ENCODE data around the gene TGFBRAP1. TPM values are rescaled to one million over a fixed set of nuclear protein-coding genes. Genes with fewer than 3 reads are reported as not detected.

Gene TGFBRAP1
- total RNA-seq, 6 experiments from 2014 or later = 5.7 to 11.2 (median 7.1) TPM

DNA sequence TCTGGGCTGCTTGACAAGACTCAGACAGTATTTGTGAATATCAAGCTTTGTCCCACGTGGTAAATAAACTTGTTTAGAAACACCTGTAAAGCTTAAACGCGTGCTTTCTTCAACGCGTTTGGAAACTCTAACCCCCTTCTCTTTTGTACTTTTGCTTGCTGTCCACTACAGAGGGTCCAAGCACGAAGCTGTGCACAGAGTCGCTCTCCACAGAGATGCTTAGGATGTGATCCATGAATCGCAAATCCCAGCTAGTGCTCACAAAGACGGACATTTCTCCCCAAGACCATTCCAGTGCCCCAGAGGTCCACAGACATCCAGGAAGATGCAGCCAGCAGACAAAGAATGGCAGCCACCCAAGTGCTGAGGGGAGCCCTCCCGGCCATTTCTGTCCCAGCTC is 88.1 kb downstream of the TGFBRAP1 start, which contains the start of gene GPR45:
GPR45 (plus strand) TSS at position 301 of the 400 bp plus-strand sequence. CDS start 116 bp downstream, outside the sequence.
- ATAC-seq (no peak), DNase-seq (no peak)
- intact Hi-C loops (cut with DNase I) = no loop called here
- no peak within 1 kb of the TSS for H3K27ac ChIP-seq
- no peaks in the 10 kb centered on the region for H3K27me3 ChIP-seq
- H3K4me3 ChIP-seq = no peak within 1 kb of the TSS
- H3K36me3 ChIP-seq = no peaks in the 10 kb centered on the region
- H3K4me1 ChIP-seq = no peaks in the 10 kb centered on the region
- TF ChIP-seq, protein P1, sequence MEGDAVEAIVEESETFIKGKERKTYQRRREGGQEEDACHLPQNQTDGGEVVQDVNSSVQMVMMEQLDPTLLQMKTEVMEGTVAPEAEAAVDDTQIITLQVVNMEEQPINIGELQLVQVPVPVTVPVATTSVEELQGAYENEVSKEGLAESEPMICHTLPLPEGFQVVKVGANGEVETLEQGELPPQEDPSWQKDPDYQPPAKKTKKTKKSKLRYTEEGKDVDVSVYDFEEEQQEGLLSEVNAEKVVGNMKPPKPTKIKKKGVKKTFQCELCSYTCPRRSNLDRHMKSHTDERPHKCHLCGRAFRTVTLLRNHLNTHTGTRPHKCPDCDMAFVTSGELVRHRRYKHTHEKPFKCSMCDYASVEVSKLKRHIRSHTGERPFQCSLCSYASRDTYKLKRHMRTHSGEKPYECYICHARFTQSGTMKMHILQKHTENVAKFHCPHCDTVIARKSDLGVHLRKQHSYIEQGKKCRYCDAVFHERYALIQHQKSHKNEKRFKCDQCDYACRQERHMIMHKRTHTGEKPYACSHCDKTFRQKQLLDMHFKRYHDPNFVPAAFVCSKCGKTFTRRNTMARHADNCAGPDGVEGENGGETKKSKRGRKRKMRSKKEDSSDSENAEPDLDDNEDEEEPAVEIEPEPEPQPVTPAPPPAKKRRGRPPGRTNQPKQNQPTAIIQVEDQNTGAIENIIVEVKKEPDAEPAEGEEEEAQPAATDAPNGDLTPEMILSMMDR (IDR thresholded peaks at IDR 0.05) = no peak
- TF ChIP-seq POLR2A (IDR thresholded peaks at IDR 0.05) = no peak
- no peaks in the 10 kb centered on the region for H3K9me3 ChIP-seq
- WGBS (ENCODE audit: insufficient coverage, low coverage, low lambda C conversion rate, missing lambda C conversion rate) = 80% methylated on average over 9 of the region's 10 CpGs

DNA sequence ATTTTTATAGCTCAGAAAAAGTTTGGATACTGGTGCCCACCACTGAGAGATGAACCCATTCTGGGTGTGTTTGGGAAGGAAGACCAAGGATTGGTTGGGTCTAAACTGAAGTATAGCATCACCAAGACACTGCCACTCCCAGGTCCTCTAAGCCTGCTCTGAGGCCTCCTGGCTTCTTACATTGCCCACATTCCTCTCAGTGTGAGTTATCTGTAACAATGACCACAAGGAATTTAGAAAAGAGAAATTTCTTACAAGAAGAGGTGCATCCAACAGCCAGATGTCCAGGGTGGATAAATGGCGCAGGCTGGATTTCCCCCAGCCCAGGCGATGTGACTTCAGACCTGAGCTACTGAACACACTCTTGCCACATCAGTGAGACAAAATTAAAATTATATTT is 89.6 kb downstream of the TGFBRAP1 start:
- H3K27ac ChIP-seq = no peak overlapping the region
- H3K4me1 ChIP-seq = no peaks in the 10 kb centered on the region
- no peaks in the 10 kb centered on the region for H3K9me3 ChIP-seq
- H3K27me3 ChIP-seq = no peaks in the 10 kb centered on the region
- TF ChIP-seq POLR2A (IDR thresholded peaks at IDR 0.05) = no peak
- TF ChIP-seq, protein P1 (IDR thresholded peaks at IDR 0.05) = no peak
- WGBS (ENCODE audit: insufficient coverage, low coverage, low lambda C conversion rate, missing lambda C conversion rate) = 79% methylated on average over 2 of the region's 2 CpGs
- no peak overlapping the region for H3K4me3 ChIP-seq
- DNase-seq = no peak
- H3K36me3 ChIP-seq = no peaks in the 10 kb centered on the region
- intact Hi-C loops (cut with DNase I) = loop anchor here in 1 of 2 donors (5.0 kb wide), 1 partner anchor 123 kb away; no protein-coding TSS in a partner anchor
- no peak for ATAC-seq

DNA sequence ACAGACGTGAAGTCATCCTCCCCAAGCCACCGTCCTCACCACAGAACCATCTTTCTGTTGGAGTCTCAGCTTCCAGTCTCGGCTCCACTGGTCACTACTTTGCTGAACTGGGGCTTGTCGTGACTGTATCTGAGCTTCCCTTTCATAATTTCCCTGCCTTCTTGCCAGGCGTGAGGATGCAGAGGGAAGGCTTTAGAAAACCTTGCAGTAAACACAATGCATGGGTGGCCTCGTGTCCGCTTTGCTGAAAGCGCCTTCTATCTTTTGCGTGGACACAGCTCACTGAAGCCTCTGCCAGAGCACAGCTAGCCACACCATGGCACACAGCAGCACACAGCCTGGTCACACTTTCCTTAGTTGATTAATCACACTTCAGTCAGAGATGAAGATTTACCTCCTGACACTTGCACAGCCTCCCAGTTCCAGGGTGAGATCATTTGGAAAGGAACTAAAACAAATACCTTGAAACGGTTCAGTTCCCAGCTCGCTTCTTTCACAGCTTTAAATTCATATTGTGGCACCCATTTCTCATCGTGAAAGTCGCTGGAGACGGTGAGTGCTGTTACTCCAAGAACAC is 90.8 kb downstream of the TGFBRAP1 start:
- Histone ChIP-seq H3K27ac (no peak overlapping the region), H3K27me3 (no peaks in the 10 kb centered on the region), H3K9me3 (no peaks in the 10 kb centered on the region), H3K4me3 (no peak overlapping the region), H3K4me1 (no peaks in the 10 kb centered on the region), H3K36me3 (no peaks in the 10 kb centered on the region)
- 68% methylated on average over 13 of the region's 14 CpGs for WGBS (ENCODE audit: insufficient coverage, low coverage, low lambda C conversion rate, missing lambda C conversion rate)
- ATAC-seq (no peak), DNase-seq (no peak)
- TF ChIP-seq POLR2A (IDR thresholded peaks at IDR 0.05) = no peak
- TF ChIP-seq, protein P1 (IDR thresholded peaks at IDR 0.05) = no peak
- intact Hi-C loops (cut with DNase I) = loop anchor here in 1 of 2 donors (5.0 kb wide), 1 partner anchor 121 kb away; no protein-coding TSS in a partner anchor

DNA sequence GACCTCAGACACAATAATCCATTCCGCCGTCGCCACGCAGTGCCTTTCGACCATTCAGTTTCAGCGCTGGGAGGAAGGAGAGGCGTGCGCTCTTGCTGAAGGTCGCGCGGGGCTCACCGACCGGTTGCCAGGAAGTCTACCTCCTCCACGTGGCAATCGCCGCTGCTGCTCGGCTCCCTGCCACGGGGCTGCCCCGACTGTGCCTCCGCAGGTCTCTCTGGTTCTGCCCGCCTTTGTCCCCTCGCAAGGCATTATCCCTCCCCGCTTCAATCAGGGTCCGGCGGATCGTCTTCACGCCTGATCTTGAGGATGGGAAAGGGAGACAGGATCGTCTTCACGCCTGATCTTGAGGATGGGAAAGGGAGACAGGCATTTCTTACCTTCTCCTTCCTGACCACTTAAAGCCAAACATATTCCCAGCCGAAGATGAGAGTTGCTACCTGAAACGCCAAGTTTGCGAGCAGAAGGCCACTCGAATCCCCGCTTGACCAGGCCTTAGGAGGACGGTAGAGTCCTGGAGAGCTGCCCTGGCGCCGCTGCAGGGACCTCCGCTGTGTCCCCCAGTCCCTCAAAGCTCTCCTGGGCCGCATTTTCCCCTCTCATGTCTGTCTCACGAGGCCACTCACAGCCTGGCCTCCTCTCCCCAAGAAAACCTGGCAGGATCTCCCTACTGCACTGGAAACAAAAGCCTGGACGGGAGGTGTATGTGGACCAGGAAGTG is 92.3 kb downstream of the TGFBRAP1 start:
- no peak overlapping the region for H3K27ac ChIP-seq
- peak in 1 of 3 donors; percentile 54 for DNase-seq
- intact Hi-C loops (cut with DNase I) = loop anchor here in 1 of 2 donors (5.0 kb wide), 1 partner anchor 120 kb away; no protein-coding TSS in a partner anchor

More for the DNA sequence above, 92.3 kb downstream of the TGFBRAP1 start:
- Histone ChIP-seq H3K27me3 (no peaks in the 10 kb centered on the region), H3K4me3 (no peak overlapping the region), H3K9me3 (no peaks in the 10 kb centered on the region), H3K4me1 (no peaks in the 10 kb centered on the region), H3K36me3 (no peaks in the 10 kb centered on the region)
- TF ChIP-seq, protein P1 (IDR thresholded peaks at IDR 0.05) = no peak
- peak in 1 of 4 donors; percentile 21 for ATAC-seq
- 70% methylated on average over 24 of the region's 41 CpGs for WGBS (ENCODE audit: insufficient coverage, low coverage, low lambda C conversion rate, missing lambda C conversion rate)
